Measurements from ENCODE around the gene MYL10. TPM values are rescaled to one million over a fixed set of nuclear protein-coding genes. Genes with fewer than 3 reads are reported as not detected.

The MYL10 gene
- total and polyA plus RNA-seq, 7 donors, result 0.23 to 4.4 TPM; not detected in 5

GRCh38 chr7:101617451-101618206 lies 11.5 kb downstream of the MYL10 start:
- WGBS, 3 donors, result 62 to 78% (median 75%) methylated on average over 4 of the region's 4 CpGs
- intact Hi-C loops (cut with DNase I), result no loop called here
- no peak overlapping the region for H3K27ac ChIP-seq
- DNase-seq (no peak), ATAC-seq (no peak)
- H3K4me1 ChIP-seq, result no peaks in the 10 kb centered on the region
- H3K36me3 ChIP-seq (ENCODE audit: insufficient read depth in 1 of 2, low read depth in 1 of 2), result no peaks in the 10 kb centered on the region
- H3K27me3 ChIP-seq (ENCODE audit: insufficient read depth in 3 of 3, low read length in 2 of 3), result no peaks in the 10 kb centered on the region
- H3K4me3 ChIP-seq, result no peak overlapping the region
- H3K9me3 ChIP-seq, result no peaks in the 10 kb centered on the region
- TF ChIP-seq CTCF (IDR thresholded peaks at IDR 0.05), result no peak

- no peaks in the 10 kb centered on the region for H3K36me3 ChIP-seq (ENCODE audit: insufficient read depth in 1 of 2, low read depth in 1 of 2)
- H3K9me3 ChIP-seq, result no peaks in the 10 kb centered on the region
- DNase-seq (no peak), ATAC-seq (peak in 1 of 4 donors; percentile 12)
- 85 to 88% (median 88%) methylated on average over 8 of the region's 8 CpGs for WGBS, 3 donors
- no peak overlapping the region for H3K4me3 ChIP-seq
- intact Hi-C loops (cut with DNase I), result no loop called here
- no peaks in the 10 kb centered on the region for H3K4me1 ChIP-seq
- H3K27me3 ChIP-seq (ENCODE audit: insufficient read depth in 3 of 3, low read length in 2 of 3), result no peaks in the 10 kb centered on the region
- TF ChIP-seq CTCF (IDR thresholded peaks at IDR 0.05), result no peak
- no peak overlapping the region for H3K27ac ChIP-seq
These were observed 13.7 kb downstream of the MYL10 start for GRCh38 chr7:101615446-101615845.

GRCh38 chr7:101614939-101615302 lies 14.2 kb downstream of the MYL10 start:
- DNase-seq (no peak), ATAC-seq (peak; percentile 57 to 87 (median 66))
- Histone ChIP-seq H3K36me3 (ENCODE audit: insufficient read depth in 1 of 2, low read depth in 1 of 2) (no peaks in the 10 kb centered on the region), H3K4me1 (no peaks in the 10 kb centered on the region), H3K27ac (no peak overlapping the region), H3K9me3 (no peaks in the 10 kb centered on the region), H3K4me3 (no peak overlapping the region), H3K27me3 (ENCODE audit: insufficient read depth in 3 of 3, low read length in 2 of 3) (no peaks in the 10 kb centered on the region)
- no peak for TF ChIP-seq CTCF (IDR thresholded peaks at IDR 0.05)
- WGBS, 3 donors, result 33 to 42% (median 38%) methylated on average over 9 of the region's 9 CpGs
- intact Hi-C loops (cut with DNase I), result no loop called here

GRCh38 chr7:101614098-101614938 lies 14.8 kb downstream of the MYL10 start:
- ATAC-seq, result peak in 1 of 4 donors; percentile 23
- DNase-seq, result peak in 1 of 2 donors; percentile 40

More at GRCh38 chr7:101614098-101614938, 14.8 kb downstream of the MYL10 start:
- Histone ChIP-seq H3K36me3 (ENCODE audit: insufficient read depth in 1 of 2, low read depth in 1 of 2) (no peaks in the 10 kb centered on the region), H3K27me3 (ENCODE audit: insufficient read depth in 3 of 3, low read length in 2 of 3) (no peaks in the 10 kb centered on the region), H3K9me3 (no peaks in the 10 kb centered on the region), H3K4me1 (no peaks in the 10 kb centered on the region), H3K27ac (no peak overlapping the region), H3K4me3 (no peak overlapping the region)
- TF ChIP-seq CTCF (IDR thresholded peaks at IDR 0.05), result no peak
- 63 to 73% (median 71%) methylated on average over 13 of the region's 13 CpGs for WGBS, 3 donors
- intact Hi-C loops (cut with DNase I), result no loop called here
